OCI-LY1 (cell line): ENCODE results near the gene TGFBR2.

Experiments
- H2AFZ ChIP-seq: fragments of 200-600 bp; sonication (generic), shearing (Covaris generic); 2 replicates; pipeline ENCODE4 v1.6.0; 2014; ENCODE audit warnings: antibody characterized with exemption, mild to moderate bottlenecking, low read length
- H3F3A ChIP-seq: fragments of 200-600 bp; sonication (generic), shearing (Covaris generic); 2 replicates; pipeline ENCODE4 v1.6.0; 2014; ENCODE audit warnings: mild to moderate bottlenecking, antibody characterized with exemption, low read length, moderate library complexity; ENCODE audit not compliant: insufficient read depth
- H3K27ac ChIP-seq: fragments of 200-600 bp; sonication (generic); 2 replicates; pipeline ENCODE4 v1.5.1; 2014; ENCODE audit warnings: low read length, mixed run types, mild to moderate bottlenecking, low read depth; ENCODE audit not compliant: poor library complexity, severe bottlenecking
- H3K27me3 ChIP-seq: fragments of 200-600 bp; sonication (generic); 2 replicates; pipeline ENCODE4 v1.6.0; 2014; ENCODE audit warnings: antibody characterized with exemption, mild to moderate bottlenecking, low read length, moderate library complexity; ENCODE audit not compliant: insufficient read depth
- H3K36me3 ChIP-seq: fragments of 200-600 bp; sonication (generic); 2 replicates; pipeline ENCODE4 v1.6.1; 2014; ENCODE audit warnings: mild to moderate bottlenecking, antibody characterized with exemption, low read length, moderate library complexity, mixed read lengths; ENCODE audit not compliant: insufficient read depth
- H3K4me1 ChIP-seq: fragments of 200-600 bp; sonication (generic); 2 replicates; pipeline ENCODE4 v1.5.1; 2014; ENCODE audit warnings: mild to moderate bottlenecking, low read length, moderate library complexity; ENCODE audit not compliant: insufficient read depth, severe bottlenecking
- H3K4me2 ChIP-seq: fragments of 200-600 bp; sonication (generic), shearing (Covaris generic); 2 replicates; pipeline ENCODE4 v1.6.1; 2014; ENCODE audit warnings: low read length
- H3K4me3 ChIP-seq: fragments of 200-600 bp; sonication (generic); 2 replicates; pipeline ENCODE4 v1.5.1; 2014; ENCODE audit warnings: low read length, low read depth, mild to moderate bottlenecking, mixed read lengths; ENCODE audit not compliant: poor library complexity, severe bottlenecking
- H3K79me2 ChIP-seq: fragments of 200-600 bp; shearing (Covaris generic); 2 replicates; pipeline ENCODE4 v1.6.1; 2016; ENCODE audit warnings: mixed run types, low read length, mixed read lengths; ENCODE audit not compliant: insufficient read depth
- H3K9ac ChIP-seq: fragments of 200-600 bp; sonication (generic), shearing (Covaris generic); 2 replicates; pipeline ENCODE4 v1.6.1; 2014; ENCODE audit warnings: mild to moderate bottlenecking, low read length, mixed read lengths
- H3K9me2 ChIP-seq: fragments of 200-600 bp; sonication (generic), shearing (Covaris generic); 2 replicates; pipeline ENCODE4 v1.6.1; 2014; ENCODE audit warnings: low read depth, mild to moderate bottlenecking, low read length, mixed read lengths
- H3K9me3 ChIP-seq: fragments of 200-600 bp; shearing (Covaris generic); 2 replicates; pipeline ENCODE4 v1.6.1; 2014; ENCODE audit warnings: low read length, mixed read lengths
- H4K20me1 ChIP-seq: fragments of 200-600 bp; sonication (generic), shearing (Covaris generic); 2 replicates; pipeline ENCODE4 v1.6.0; 2016; ENCODE audit warnings: mild to moderate bottlenecking, low read length; ENCODE audit not compliant: insufficient read depth
- CTCF ChIP-seq: fragments of 200-600 bp; sonication (generic), shearing (Covaris generic); IDR thresholded peaks from 2 replicates; pipeline ENCODE4 v1.5.1; 2017; ENCODE audit warnings: mild to moderate bottlenecking, antibody characterized with exemption, low read length, moderate library complexity, mixed read lengths
- EZH2 ChIP-seq: fragments of 200-600 bp; sonication (generic), shearing (Covaris generic); IDR thresholded peaks from 2 replicates; pipeline ENCODE4 v1.8.0; 2017; ENCODE audit warnings: borderline replicate concordance, mixed run types, mild to moderate bottlenecking, antibody characterized with exemption, low read length, moderate library complexity, mixed read lengths

TGFBR2 gene

GRCh38 chr3:30702038-30702827, 95.8 kb downstream of the TGFBR2 start:
- Histone ChIP-seq H3F3A (no peaks in the 10 kb centered on the region), H3K79me2 (no peaks in the 10 kb centered on the region), H3K9me3 (peaks cover 10% of the 10 kb centered on the region; the same call in 1 of the 2 replicates), H3K4me2 (no peak overlapping the region), H3K36me3 (peaks cover 7% of the 10 kb centered on the region; the same call in 1 of the 2 replicates), H3K27ac (no peak overlapping the region), H3K9ac (no peak overlapping the region), H3K4me3 (no peak overlapping the region), H2AFZ (no peak overlapping the region), H3K9me2 (no peaks in the 10 kb centered on the region), H3K4me1 (no peaks in the 10 kb centered on the region), H4K20me1 (no peaks in the 10 kb centered on the region), H3K27me3 (no peaks in the 10 kb centered on the region)
- TF ChIP-seq EZH2 (no peak), CTCF (no peak)

GRCh38 chr3:30702828-30703397, 96.5 kb downstream of the TGFBR2 start:
- H3K9me2 ChIP-seq = no peaks in the 10 kb centered on the region
- H3F3A ChIP-seq = no peaks in the 10 kb centered on the region
- no peaks in the 10 kb centered on the region for H3K4me1 ChIP-seq
- no peak overlapping the region for H3K4me3 ChIP-seq
- no peaks in the 10 kb centered on the region for H3K79me2 ChIP-seq
- H3K36me3 ChIP-seq = peaks cover 7% of the 10 kb centered on the region; the same call in 1 of the 2 replicates
- H3K27ac ChIP-seq = no peak overlapping the region
- no peak for TF ChIP-seq EZH2
- no peak overlapping the region for H3K9ac ChIP-seq
- peaks cover 15% of the 10 kb centered on the region; the same call in 1 of the 2 replicates for H3K9me3 ChIP-seq
- H3K4me2 ChIP-seq = no peak overlapping the region
- no peaks in the 10 kb centered on the region for H4K20me1 ChIP-seq
- no peaks in the 10 kb centered on the region for H3K27me3 ChIP-seq
- no peak overlapping the region for H2AFZ ChIP-seq

- no peaks in the 10 kb centered on the region for H3K4me1 ChIP-seq
- H3F3A ChIP-seq = no peaks in the 10 kb centered on the region
- H3K36me3 ChIP-seq = peaks cover 7% of the 10 kb centered on the region; the same call in 1 of the 2 replicates
- no peak overlapping the region for H3K4me2 ChIP-seq
- H3K27ac ChIP-seq = no peak overlapping the region
- H3K9me3 ChIP-seq = peaks cover 15% of the 10 kb centered on the region; the same call in 1 of the 2 replicates
- TF ChIP-seq CTCF (no peak), EZH2 (no peak)
- H2AFZ ChIP-seq = no peak overlapping the region
- H4K20me1 ChIP-seq = no peaks in the 10 kb centered on the region
- H3K9ac ChIP-seq = no peak overlapping the region
- H3K27me3 ChIP-seq = no peaks in the 10 kb centered on the region
- H3K79me2 ChIP-seq = no peaks in the 10 kb centered on the region
- no peaks in the 10 kb centered on the region for H3K9me2 ChIP-seq
- H3K4me3 ChIP-seq = no peak overlapping the region
These were observed 98.8 kb downstream of the TGFBR2 start for GRCh38 chr3:30704931-30705890.
